Vagina (tissue), 2 donors: ENCODE results near the gene EGFR. TPM values are rescaled to one million over a fixed set of nuclear protein-coding genes. Genes with fewer than 3 reads are reported as not detected.

Experiments
- DNase-seq, 2 donors: peaks; one replicate each; pipeline ENCODE4 v3.0.0-alpha.2; 2017; ENCODE audit errors: extremely low spot score in 2 of 2
- H3K27ac ChIP-seq: fragments of 200-600 bp; sonication (generic); one replicate; pipeline ENCODE4 v1.5.1; 2019
- H3K27me3 ChIP-seq: fragments of 200-600 bp; sonication (generic); one replicate; pipeline ENCODE4 v1.5.1; 2019
- H3K36me3 ChIP-seq, 2 donors: fragments of 200-600 bp; sonication (generic); one replicate each; pipeline ENCODE4 v1.5.1; 2017 to 2019
- H3K4me1 ChIP-seq: fragments of 200-600 bp; sonication (generic); one replicate; pipeline ENCODE4 v1.5.1; 2019
- H3K4me3 ChIP-seq, 2 donors: fragments of 200-600 bp; sonication (generic); 1 replicate in 1 of 2; 2 replicates in 1 of 2; pipeline ENCODE4 v1.5.1; 2016 to 2019
- H3K9me3 ChIP-seq: fragments of 200-600 bp; sonication (generic); one replicate; pipeline ENCODE4 v1.5.1; 2019
- CTCF ChIP-seq, 3 experiments: fragments of 450-650 bp in 2 of 3; fragments of 200-600 bp in 1 of 3; sonication (generic) in 1 of 3; IDR thresholded peaks; one replicate each; pipeline ENCODE4 v1.5.1; 2017 to 2019; ENCODE audit warnings: antibody characterized with exemption in 3 of 3, mild to moderate bottlenecking in 2 of 3, moderate library complexity in 2 of 3
- POLR2A ChIP-seq, 2 donors: fragments of 450-650 bp; IDR thresholded peaks; one replicate each; pipeline ENCODE4 v1.6.1; 2017; ENCODE audit warnings: antibody characterized with exemption in 2 of 2, mild to moderate bottlenecking in 2 of 2, moderate library complexity in 2 of 2
- POLR2AphosphoS5 ChIP-seq, 2 donors: sonication (generic); formaldehyde crosslinking; IDR thresholded peaks; one replicate each; pipeline ENCODE4 v1.9.0; 2017; ENCODE audit warnings: antibody characterized with exemption in 2 of 2, mild to moderate bottlenecking in 2 of 2, low read depth in 1 of 2; ENCODE audit not compliant: insufficient read depth in 1 of 2
- intact Hi-C: fragments of 100-400 bp; cut with DNase I; formaldehyde crosslinking; loops from one replicate; pipeline ENCODE4 v1.15.1; 2023
- total RNA-seq: library from RNA; depleted of rRNA; stranded (reverse); fragments of >200 nt; gene quantifications from one replicate; pipeline ENCODE4 v1.2.3, GENCODE V29; 2016

EGFR gene
- total RNA-seq, 1 donor from 2014 or later: 130 TPM

- Histone ChIP-seq H3K4me1 (peaks cover 31% of the 10 kb centered on the region), H3K36me3 (no peaks in the 10 kb centered on the region), H3K27me3 (no peaks in the 10 kb centered on the region), H3K27ac (no peak overlapping the region), H3K4me3 (no peak overlapping the region), H3K9me3 (no peaks in the 10 kb centered on the region)
- DNase-seq: no peak
- intact Hi-C loops: loop anchor here (10.0 kb wide), 1 partner anchor 55 kb away; no protein-coding TSS in a partner anchor
- TF ChIP-seq POLR2AphosphoS5 (IDR thresholded peaks at IDR 0.05; ENCODE audit: insufficient read depth in 1 of 2, low read depth in 1 of 2) (no peak), CTCF (IDR thresholded peaks at IDR 0.05) (no peak), POLR2A (IDR thresholded peaks at IDR 0.05) (no peak)
Measured at GRCh38 chr7:55080000-55080623, 61.3 kb downstream of the EGFR start.

GRCh38 chr7:55081068-55081467 lies 62.3 kb downstream of the EGFR start:
- H3K9me3 ChIP-seq: no peaks in the 10 kb centered on the region
- no peaks in the 10 kb centered on the region for H3K27me3 ChIP-seq
- no peaks in the 10 kb centered on the region for H3K36me3 ChIP-seq
- no peak overlapping the region for H3K4me3 ChIP-seq
- H3K27ac ChIP-seq: peak overlapping the region; percentile 72
- TF ChIP-seq POLR2AphosphoS5 (IDR thresholded peaks at IDR 0.05; ENCODE audit: insufficient read depth in 1 of 2, low read depth in 1 of 2) (no peak), CTCF (IDR thresholded peaks at IDR 0.05) (no peak), POLR2A (IDR thresholded peaks at IDR 0.05) (no peak)
- no peak for DNase-seq
- H3K4me1 ChIP-seq: peaks cover 35% of the 10 kb centered on the region
- intact Hi-C loops: loop anchor here (10.0 kb wide), 1 partner anchor 54 kb away; no protein-coding TSS in a partner anchor

- intact Hi-C loops: loop anchor here (10.0 kb wide), 1 partner anchor 53 kb away; no protein-coding TSS in a partner anchor
- Histone ChIP-seq H3K27me3 (no peaks in the 10 kb centered on the region), H3K9me3 (no peaks in the 10 kb centered on the region), H3K27ac (peak overlapping the region; percentile 72), H3K36me3 (no peaks in the 10 kb centered on the region), H3K4me1 (peaks cover 41% of the 10 kb centered on the region), H3K4me3 (no peak overlapping the region)
- TF ChIP-seq POLR2A (IDR thresholded peaks at IDR 0.05) (no peak), CTCF (IDR thresholded peaks at IDR 0.05) (no peak), POLR2AphosphoS5 (IDR thresholded peaks at IDR 0.05; ENCODE audit: insufficient read depth in 1 of 2, low read depth in 1 of 2) (no peak)
- DNase-seq: no peak
Measured at GRCh38 chr7:55081472-55082227, 62.8 kb downstream of the EGFR start.

- Histone ChIP-seq H3K4me3 (no peak overlapping the region), H3K27me3 (no peaks in the 10 kb centered on the region), H3K27ac (peak overlapping the region; percentile 72), H3K36me3 (no peaks in the 10 kb centered on the region), H3K4me1 (peaks cover 47% of the 10 kb centered on the region), H3K9me3 (no peaks in the 10 kb centered on the region)
- no peak for DNase-seq
- TF ChIP-seq CTCF (IDR thresholded peaks at IDR 0.05): no peak
- no peak for TF ChIP-seq POLR2A (IDR thresholded peaks at IDR 0.05)
- TF ChIP-seq POLR2AphosphoS5 (IDR thresholded peaks at IDR 0.05; ENCODE audit: insufficient read depth in 1 of 2, low read depth in 1 of 2): no peak
- intact Hi-C loops: loop anchor here (10.0 kb wide), 1 partner anchor 53 kb away; no protein-coding TSS in a partner anchor
Measured at GRCh38 chr7:55082228-55082603, 63.4 kb downstream of the EGFR start.
